Measurements from ENCODE around the gene IFI27L2. TPM values are rescaled to one million over a fixed set of nuclear protein-coding genes. Genes with fewer than 3 reads are reported as not detected.

Gene IFI27L2
- total RNA-seq, 1 experiment from 2014 or later, result 4.7 TPM

Other genes starting within 250 kb of the IFI27L2 start
- not detected in 2 replicates for gene FAM181A, start 202.3 kb downstream of the IFI27L2 start, total RNA-seq (2022)
- gene ASB2, start 153.0 kb downstream of the IFI27L2 start, total RNA-seq (2022), result 0.21 TPM in 1 of 2 replicates, not detected in the other
- gene CCDC197, start 132.3 kb downstream of the IFI27L2 start, total RNA-seq (2022), result not detected in 2 replicates
- gene OTUB2, start 103.3 kb downstream of the IFI27L2 start, total RNA-seq (2022), result 1.2 TPM in 2 replicates
- gene DDX24, start 48.4 kb downstream of the IFI27L2 start, total RNA-seq (2022), result 131 and 132 TPM in 2 replicates
- gene IFI27L1, start 48.3 kb downstream of the IFI27L2 start, total RNA-seq (2022), result 11.6 and 13.6 TPM in 2 replicates
- 1.7 and 2.6 TPM in 2 replicates for gene IFI27, start 18.9 kb downstream of the IFI27L2 start, total RNA-seq (2022)
- 0.20 and 0.21 TPM in 2 replicates for gene PPP4R4, start 44.7 kb upstream of the IFI27L2 start, total RNA-seq (2022)
- gene SERPINA10, start 163.7 kb upstream of the IFI27L2 start, total RNA-seq (2022), result 5.6 and 7.3 TPM in 2 replicates
- gene SERPINA6, start 193.7 kb upstream of the IFI27L2 start, total RNA-seq (2022), result 0.32 and 0.56 TPM in 2 replicates
- not detected in 2 replicates for gene SERPINA2, start 237.1 kb upstream of the IFI27L2 start, total RNA-seq (2022)